Neural cell (in vitro differentiated cells): ENCODE results near the gene ZNF438.

Source experiments
- CTCF ChIP-seq: fragments of 450-650 bp; IDR thresholded peaks from 2 replicates; pipeline ENCODE4 v1.5.1; 2014; ENCODE audit warnings: antibody characterized with exemption, mild to moderate bottlenecking, moderate library complexity; ENCODE audit not compliant: poor library complexity, severe bottlenecking
- EP300 ChIP-seq: fragments of 450-650 bp; conservative IDR thresholded peaks from 2 replicates; pipeline ENCODE4 v1.6.1; 2014; ENCODE audit warnings: antibody characterized with exemption, mild to moderate bottlenecking, moderate library complexity; ENCODE audit not compliant: poor library complexity, severe bottlenecking
- EZH2 ChIP-seq: fragments of 200-600, 300-800 bp; shearing (Covaris generic), sonication (generic); IDR thresholded peaks from 2 replicates; pipeline ENCODE4 v1.6.1; 2014; ENCODE audit warnings: antibody characterized with exemption, low read length, borderline replicate concordance, mild to moderate bottlenecking; ENCODE audit not compliant: insufficient read depth, poor library complexity, severe bottlenecking
- POLR2AphosphoS5 ChIP-seq: IDR thresholded peaks from 2 replicates; pipeline ENCODE4 v1.6.1; 2012

DNA sequence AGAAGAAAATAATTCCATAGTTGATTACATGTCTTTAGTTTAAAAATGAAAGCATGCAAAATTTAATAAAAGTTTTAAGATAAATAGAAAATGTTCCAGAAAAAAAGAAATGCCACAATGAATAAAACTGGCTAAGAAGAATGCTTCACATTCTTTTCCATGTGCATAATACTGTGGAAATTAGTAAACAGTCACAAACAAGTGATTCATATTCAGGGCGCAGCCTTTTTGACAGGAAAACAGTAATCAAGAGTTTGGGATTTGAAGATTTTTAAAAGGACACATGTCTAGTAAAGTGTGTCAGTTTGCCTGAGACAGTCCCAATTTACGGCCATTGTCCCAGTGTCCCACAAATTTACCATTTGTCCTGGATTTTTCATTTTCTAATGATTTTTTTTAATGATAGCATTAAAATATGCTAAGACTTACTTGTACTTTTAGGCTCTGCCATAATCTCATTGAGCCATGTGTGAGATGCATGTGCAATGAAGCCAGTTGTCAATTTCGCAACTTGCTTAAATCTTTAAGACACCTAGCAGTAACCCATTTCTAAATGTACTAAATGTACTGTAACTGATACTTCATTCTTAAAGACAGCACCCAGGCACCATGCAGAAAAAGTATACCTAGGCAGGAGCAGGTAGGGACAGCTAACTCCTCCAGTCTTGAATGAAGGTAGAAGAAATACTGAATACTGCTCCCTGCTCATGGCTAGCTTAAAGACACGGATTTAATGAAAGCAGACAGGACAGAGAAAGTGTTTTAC is 46.9 kb downstream of the ZNF438 start:
- TF ChIP-seq EP300 = no peak
- TF ChIP-seq CTCF = no peak
- no peak for TF ChIP-seq EZH2
- no peak for TF ChIP-seq POLR2AphosphoS5
